ENCODE data around the gene LDLRAD3.

The LDLRAD3 gene

GRCh38 chr11:36186340-36187175 is 242.7 kb downstream of the LDLRAD3 start:
- TF ChIP-seq GATA3 (IDR thresholded peaks at IDR 0.05; ENCODE audit: low read depth, low read length) (no peak), GATA2 (IDR thresholded peaks at IDR 0.05; ENCODE audit: low read depth, low read length) (no peak)

DNA sequence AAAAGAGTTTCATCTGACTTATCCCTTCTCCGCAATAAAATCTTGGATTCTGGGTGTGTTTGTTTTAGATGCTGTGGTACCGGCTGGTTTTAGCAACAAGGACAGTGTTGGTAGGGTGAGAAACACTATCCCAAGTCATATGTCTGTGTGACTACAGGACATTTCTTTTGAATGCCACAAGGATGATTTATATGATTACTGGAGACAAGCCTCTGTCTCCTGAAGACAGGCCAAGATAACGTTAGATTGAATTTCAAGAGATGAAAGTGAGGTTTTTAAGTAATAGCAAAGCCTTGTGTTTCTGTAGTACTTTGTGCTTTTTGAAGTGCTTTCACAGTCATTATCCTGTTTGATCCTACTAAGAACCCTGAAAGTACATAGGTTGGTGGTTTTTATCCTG is 243.8 kb downstream of the LDLRAD3 start:
- TF ChIP-seq GATA3 (IDR thresholded peaks at IDR 0.05; ENCODE audit: low read depth, low read length) (no peak), GATA2 (IDR thresholded peaks at IDR 0.05; ENCODE audit: low read depth, low read length) (no peak)

DNA sequence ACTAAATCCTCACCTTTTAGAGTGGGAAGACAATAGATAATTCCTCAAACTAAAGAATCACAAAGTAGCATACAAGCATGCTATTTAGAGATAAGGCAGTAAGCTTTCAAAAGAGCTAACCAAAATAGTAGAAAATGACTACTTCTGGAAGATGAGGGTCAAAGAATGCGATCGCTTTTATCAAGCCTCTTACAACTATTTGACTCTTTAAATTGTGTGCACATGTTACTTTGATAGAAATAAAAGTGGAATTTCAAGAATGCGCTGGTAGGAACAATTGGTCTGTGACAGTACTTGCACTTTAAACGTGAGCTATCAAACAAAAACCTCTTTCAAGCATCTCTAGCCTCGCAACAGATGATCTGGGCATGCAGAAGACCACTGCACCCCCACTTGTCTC is 248.1 kb downstream of the LDLRAD3 start:
- no peak for TF ChIP-seq GATA3 (IDR thresholded peaks at IDR 0.05; ENCODE audit: low read depth, low read length)
- TF ChIP-seq GATA2 (IDR thresholded peaks at IDR 0.05; ENCODE audit: low read depth, low read length), result no peak

GRCh38 chr11:36192425-36193289 is 248.8 kb downstream of the LDLRAD3 start:
- no peak for TF ChIP-seq GATA3 (IDR thresholded peaks at IDR 0.05; ENCODE audit: low read depth, low read length)
- TF ChIP-seq GATA2 (IDR thresholded peaks at IDR 0.05; ENCODE audit: low read depth, low read length), result no peak

DNA sequence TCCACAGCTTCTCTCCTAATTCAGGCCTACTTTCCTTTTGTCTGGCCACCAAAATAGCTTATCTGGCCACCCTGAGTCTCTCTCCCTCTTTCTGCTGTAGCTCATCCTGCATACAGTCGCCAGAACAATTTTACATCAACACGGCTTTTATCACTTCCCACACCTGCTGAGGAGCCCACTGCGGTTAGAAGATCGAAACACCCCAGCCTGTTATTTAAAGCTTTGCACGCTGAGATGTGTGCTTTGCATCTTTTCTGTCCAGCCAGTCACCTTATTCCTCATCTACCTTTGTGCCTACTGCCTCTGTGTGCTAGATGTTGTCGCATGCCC is 249.4 kb downstream of the LDLRAD3 start:
- TF ChIP-seq GATA2 (IDR thresholded peaks at IDR 0.05; ENCODE audit: low read depth, low read length) (no peak), GATA3 (IDR thresholded peaks at IDR 0.05; ENCODE audit: low read depth, low read length) (no peak)

DNA sequence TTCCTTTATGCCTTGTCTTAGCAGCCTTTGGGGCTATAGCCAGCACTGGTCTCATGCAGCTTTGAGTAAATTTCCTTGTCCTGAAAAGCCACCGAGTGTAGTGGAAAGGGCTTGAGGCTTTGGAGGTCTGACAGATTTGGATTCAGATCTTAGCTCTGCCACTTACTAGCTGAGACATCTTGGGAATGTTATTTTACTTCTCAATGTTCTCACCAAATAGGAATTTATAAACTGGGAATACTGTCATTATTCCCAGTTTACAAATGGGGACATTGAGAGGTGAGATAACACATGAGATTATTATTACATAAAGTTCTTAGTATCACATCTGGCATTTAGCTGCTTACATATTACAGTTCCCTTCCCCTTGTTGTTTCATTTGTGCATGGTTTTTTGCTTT is 249.9 kb downstream of the LDLRAD3 start:
- TF ChIP-seq GATA3 (IDR thresholded peaks at IDR 0.05; ENCODE audit: low read depth, low read length) (no peak), GATA2 (IDR thresholded peaks at IDR 0.05; ENCODE audit: low read depth, low read length) (no peak)

- peak; percentile 70; the same call in 1 of the 2 replicates for TF ChIP-seq GATA3 (IDR thresholded peaks at IDR 0.05; ENCODE audit: low read depth, low read length)
- peak; percentile 88 for TF ChIP-seq GATA2 (IDR thresholded peaks at IDR 0.05; ENCODE audit: low read depth, low read length)
Observed at GRCh38 chr11:36195496-36196354, 251.9 kb downstream of the LDLRAD3 start.

- TF ChIP-seq GATA2 (IDR thresholded peaks at IDR 0.05; ENCODE audit: low read depth, low read length) (no peak), GATA3 (IDR thresholded peaks at IDR 0.05; ENCODE audit: low read depth, low read length) (no peak)
Observed at GRCh38 chr11:36196411-36196998, 252.6 kb downstream of the LDLRAD3 start.

GRCh38 chr11:36201411-36201810 is 257.5 kb downstream of the LDLRAD3 start:
- no peak for TF ChIP-seq GATA2 (IDR thresholded peaks at IDR 0.05; ENCODE audit: low read depth, low read length)
- no peak for TF ChIP-seq GATA3 (IDR thresholded peaks at IDR 0.05; ENCODE audit: low read depth, low read length)

GRCh38 chr11:36205536-36205935 is 261.7 kb downstream of the LDLRAD3 start:
- TF ChIP-seq GATA3 (IDR thresholded peaks at IDR 0.05; ENCODE audit: low read depth, low read length), result no peak
- no peak for TF ChIP-seq GATA2 (IDR thresholded peaks at IDR 0.05; ENCODE audit: low read depth, low read length)

GRCh38 chr11:36210529-36210928 is 266.7 kb downstream of the LDLRAD3 start:
- TF ChIP-seq GATA3 (IDR thresholded peaks at IDR 0.05; ENCODE audit: low read depth, low read length), result no peak

DNA sequence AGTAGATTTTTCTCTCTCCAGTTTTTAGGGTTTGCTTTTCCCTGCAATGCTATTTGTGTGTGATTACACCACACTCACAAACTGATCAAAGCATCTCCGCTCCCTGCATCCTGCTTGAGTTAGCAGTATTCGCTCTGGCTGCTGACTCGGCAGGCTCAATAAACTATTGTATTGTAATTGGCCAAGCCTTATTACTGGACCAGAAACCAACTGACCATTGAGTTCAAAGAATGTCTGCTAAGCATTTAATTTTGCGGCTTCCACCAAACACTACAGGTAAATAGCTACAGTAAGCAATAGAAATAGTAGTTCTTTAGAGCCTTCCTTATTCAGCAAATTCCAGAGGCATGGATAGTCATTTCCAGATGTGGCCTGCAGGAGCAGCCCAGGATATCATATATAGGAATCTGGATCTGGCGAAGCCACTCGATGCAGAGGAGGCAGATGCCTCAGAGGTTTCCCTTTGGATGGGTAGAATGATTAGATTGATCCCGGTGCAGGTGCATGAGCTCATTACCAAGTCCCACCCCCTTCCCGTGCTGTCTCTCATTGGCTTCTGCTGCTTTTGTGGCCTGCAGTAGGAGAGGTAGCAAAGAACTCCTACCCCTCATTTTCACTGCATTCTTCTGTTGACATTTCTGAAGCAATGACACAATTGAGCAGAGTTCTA is 268.0 kb downstream of the LDLRAD3 start:
- TF ChIP-seq GATA2 (IDR thresholded peaks at IDR 0.05; ENCODE audit: low read depth, low read length) (peak; percentile 77), GATA3 (IDR thresholded peaks at IDR 0.05; ENCODE audit: low read depth, low read length) (no peak)

Measured in SH-SY5Y (cell line).